ENCODE measurements around the gene MEN1. TPM values are rescaled to one million over a fixed set of nuclear protein-coding genes. Genes with fewer than 3 reads are reported as not detected.
"Not testable (repeated sequence)": the region's sequence is repeated elsewhere in the genome, so short reads cannot be mapped to it uniquely, and the experiment has no call there.

MEN1 gene
- total RNA-seq, 2 donors from 2014 or later = 33.8 to 36.3 TPM

DNA sequence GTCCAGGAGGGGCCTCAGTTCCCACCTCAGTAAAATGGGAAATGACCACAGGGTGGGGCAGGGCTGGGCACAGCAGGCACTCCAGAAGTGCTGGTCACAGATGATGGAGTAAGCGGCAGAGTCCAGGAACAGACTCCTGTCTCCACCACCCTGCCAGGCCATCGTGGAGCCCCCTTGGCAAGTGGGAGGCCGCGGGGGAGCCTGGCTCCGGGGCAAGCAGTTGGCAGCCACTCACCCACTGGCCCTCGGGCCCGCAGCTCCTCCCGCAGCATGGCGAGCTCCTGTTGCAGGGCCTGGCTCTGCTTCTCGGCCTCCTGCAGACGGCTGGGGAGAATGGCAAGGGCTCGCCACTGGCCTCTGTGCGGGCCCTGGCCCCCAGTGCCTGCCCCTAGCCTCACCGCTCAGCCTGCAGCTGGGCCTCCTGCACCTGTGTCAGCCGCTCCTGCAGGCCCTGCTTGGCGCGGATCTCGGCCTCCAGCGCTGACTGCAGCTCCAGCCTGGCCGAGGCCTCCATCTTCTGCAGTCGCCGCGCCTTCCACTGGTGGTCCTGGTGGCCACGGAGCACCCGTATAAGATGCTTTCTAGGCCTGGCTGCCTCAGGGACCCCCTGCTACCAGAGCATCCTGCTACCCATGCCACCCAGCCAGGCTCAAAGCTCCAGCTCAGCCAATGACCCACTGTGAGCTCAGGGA, 23.8 kb upstream of the MEN1 start:
- Mint-ChIP-seq H3K4me3 (no peak overlapping the region), H3K4me1 (ENCODE audit: low read depth) (no peaks in the 10 kb centered on the region), H3K9me3 (no peaks in the 10 kb centered on the region), H3K27me3 (ENCODE audit: low read depth) (no peaks in the 10 kb centered on the region), H3K27ac (no peak overlapping the region), H3K36me3 (ENCODE audit: insufficient read depth in 2 of 2) (no peaks in the 10 kb centered on the region)
- DNase-seq (no peak), ATAC-seq (replicated peaks in 1 of 2) (no peak)

DNA sequence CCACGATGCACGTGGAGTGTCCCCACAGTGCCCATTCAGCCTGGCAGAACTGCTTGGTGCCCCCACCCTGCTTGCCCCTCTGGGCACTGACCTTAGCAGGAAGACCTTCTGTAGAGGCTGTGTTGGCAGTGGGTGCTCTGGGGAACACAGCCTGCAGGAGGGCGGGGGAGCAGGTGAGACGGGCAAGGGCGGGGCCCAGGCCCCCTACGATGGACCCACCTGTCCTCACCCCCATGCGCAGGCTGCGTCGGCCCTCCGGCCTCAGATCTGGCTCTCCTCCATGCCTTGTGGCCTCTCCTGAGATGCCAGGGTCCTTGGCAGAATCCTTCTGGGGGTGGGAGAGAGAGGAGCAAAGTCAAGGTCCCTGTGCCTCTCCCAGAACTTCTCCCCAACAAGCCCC, 23.2 kb upstream of the MEN1 start:
- ATAC-seq (replicated peaks in 1 of 2) = no peak
- H3K27me3 Mint-ChIP-seq (ENCODE audit: low read depth) = no peaks in the 10 kb centered on the region

DNA sequence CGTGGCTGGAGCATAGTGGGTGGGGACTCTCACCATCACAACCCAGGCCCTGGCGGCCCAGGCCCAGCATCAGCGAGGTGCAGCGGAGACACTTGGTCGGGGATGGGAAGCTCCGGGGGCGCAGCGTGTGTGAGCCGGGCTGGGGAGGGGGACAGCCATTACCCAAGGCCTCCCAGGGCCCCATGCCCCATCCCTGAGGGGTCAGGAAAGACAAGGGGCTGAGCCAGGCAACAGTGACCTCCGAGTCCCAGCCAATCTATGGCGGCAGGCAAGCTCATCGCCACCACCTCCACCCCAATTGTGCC, 22.8 kb upstream of the MEN1 start:
- no peak overlapping the region for H3K4me3 Mint-ChIP-seq
- no peaks in the 10 kb centered on the region for H3K27me3 Mint-ChIP-seq (ENCODE audit: low read depth)
- H3K36me3 Mint-ChIP-seq (ENCODE audit: insufficient read depth in 2 of 2) = no peaks in the 10 kb centered on the region

More for the DNA sequence above, 23.2 kb upstream of the MEN1 start:
- Mint-ChIP-seq H3K9me3 (no peaks in the 10 kb centered on the region), H3K27ac (no peak overlapping the region), H3K36me3 (ENCODE audit: insufficient read depth in 2 of 2) (no peaks in the 10 kb centered on the region), H3K4me3 (no peak overlapping the region), H3K4me1 (ENCODE audit: low read depth) (no peaks in the 10 kb centered on the region)
- no peak for DNase-seq

DNA sequence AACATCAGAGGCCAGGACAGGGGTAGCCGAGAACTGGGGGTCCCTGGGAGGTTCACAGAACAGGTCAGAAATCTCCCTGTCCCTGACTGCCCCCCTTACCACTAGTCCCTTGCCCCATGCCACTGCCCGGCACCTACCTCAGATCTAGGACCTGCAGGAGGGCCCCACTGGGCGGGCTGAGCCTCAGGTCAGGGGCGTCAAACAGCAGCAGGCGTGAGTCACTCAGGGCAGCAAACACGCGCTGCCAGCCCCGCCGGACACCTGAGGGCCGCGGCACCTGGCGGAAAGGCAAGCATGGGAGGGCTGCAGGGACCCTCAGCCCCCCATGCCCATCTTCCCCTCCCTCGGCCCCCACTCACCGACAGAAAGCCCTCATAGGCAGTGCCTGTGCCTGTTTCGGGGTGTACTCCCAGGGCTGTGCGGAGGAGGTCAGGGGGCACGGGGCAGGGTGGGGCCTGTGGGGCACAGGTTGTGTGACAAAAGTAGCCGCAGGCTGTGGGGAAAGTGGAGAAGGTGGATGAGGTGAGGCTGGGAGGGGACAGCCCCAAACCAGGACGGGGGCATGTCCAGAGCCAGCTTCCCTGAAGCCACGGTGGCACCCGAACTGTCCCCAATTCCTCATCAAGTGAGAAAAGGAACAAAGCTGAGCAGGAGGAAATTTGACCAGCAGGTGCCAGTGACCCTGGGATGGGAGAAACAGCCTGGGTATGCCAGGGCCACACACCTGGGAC, 22.3 kb upstream of the MEN1 start:
- Mint-ChIP-seq H3K4me3 (no peak overlapping the region), H3K36me3 (ENCODE audit: insufficient read depth in 2 of 2) (no peaks in the 10 kb centered on the region), H3K27me3 (ENCODE audit: low read depth) (no peaks in the 10 kb centered on the region), H3K4me1 (ENCODE audit: low read depth) (no peaks in the 10 kb centered on the region), H3K27ac (no peak overlapping the region), H3K9me3 (no peaks in the 10 kb centered on the region)
- no peak for DNase-seq
- ATAC-seq (replicated peaks in 1 of 2) = no peak

More for the DNA sequence above, 22.8 kb upstream of the MEN1 start:
- Mint-ChIP-seq H3K27ac (no peak overlapping the region), H3K9me3 (no peaks in the 10 kb centered on the region), H3K4me1 (ENCODE audit: low read depth) (no peaks in the 10 kb centered on the region)
- ATAC-seq (replicated peaks in 1 of 2) (no peak), DNase-seq (no peak)

DNA sequence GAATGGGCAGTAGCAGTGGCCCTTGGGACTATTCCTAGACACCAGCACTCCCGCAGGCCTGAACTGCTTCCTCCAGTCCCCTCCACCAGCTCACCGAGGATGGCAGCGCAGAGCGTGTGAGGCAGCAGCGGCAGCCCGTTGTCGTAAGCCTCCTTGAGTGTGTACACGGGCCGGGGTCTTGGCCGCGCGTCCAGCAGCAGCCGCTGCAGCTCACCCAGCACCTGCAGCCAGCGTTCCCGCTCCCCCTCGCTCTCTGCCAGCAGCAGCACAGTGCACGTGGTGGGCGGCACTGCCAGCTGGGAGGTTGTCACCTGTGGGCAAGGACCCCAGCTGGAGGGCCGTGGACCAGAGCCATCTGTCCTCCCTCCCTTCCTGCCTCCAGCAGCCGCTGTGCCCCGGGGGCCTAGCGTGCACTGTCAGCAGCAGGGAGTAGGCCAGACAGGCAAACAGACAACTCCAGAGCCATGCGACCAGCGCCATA, 21.1 kb upstream of the MEN1 start:
- no peaks in the 10 kb centered on the region for H3K27me3 Mint-ChIP-seq (ENCODE audit: low read depth)

DNA sequence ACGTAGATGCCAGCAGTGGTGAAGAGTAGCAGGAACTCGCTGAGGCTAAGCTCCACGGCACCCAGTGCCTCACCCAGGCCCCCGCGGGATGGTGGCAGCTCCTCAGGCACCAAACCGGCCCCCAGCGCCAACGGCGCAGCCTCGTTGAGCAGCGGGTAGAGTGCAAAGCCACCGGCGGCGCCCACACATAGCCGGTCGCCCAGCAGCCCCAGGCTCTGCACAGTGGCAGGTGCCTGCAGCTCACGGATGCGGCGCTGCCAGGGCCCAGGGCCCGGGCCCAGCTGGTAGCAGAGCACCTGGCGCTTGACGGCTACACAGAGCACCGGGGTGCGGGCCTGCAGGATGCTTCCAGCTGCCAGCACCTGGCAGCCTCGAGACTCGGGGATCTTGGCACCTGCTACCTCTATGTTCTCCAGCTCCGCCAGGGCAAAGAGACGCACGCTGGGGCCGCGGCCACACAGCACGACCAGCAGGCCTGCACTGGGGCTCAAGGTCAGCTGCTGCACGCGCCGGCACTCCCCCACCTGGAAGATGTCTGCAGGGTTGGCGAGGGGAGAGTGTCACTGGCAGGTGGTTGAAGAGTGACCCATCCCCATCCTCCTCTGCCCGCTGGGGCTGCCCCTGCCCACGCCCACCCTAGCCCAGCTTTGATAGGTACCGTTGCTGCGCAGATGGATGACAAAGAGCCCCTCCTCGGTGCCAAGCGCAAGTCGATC, 19.3 kb upstream of the MEN1 start:
- DNase-seq (no peak), ATAC-seq (replicated peaks in 1 of 2) (no peak)
- no peak overlapping the region for H3K4me3 Mint-ChIP-seq
- H3K9me3 Mint-ChIP-seq = no peaks in the 10 kb centered on the region
- no peaks in the 10 kb centered on the region for H3K4me1 Mint-ChIP-seq (ENCODE audit: low read depth)
- no peaks in the 10 kb centered on the region for H3K36me3 Mint-ChIP-seq (ENCODE audit: insufficient read depth in 2 of 2)
- H3K27ac Mint-ChIP-seq = no peak overlapping the region
- H3K27me3 Mint-ChIP-seq (ENCODE audit: low read depth) = no peaks in the 10 kb centered on the region

More for the DNA sequence above, 21.1 kb upstream of the MEN1 start:
- no peaks in the 10 kb centered on the region for H3K4me1 Mint-ChIP-seq (ENCODE audit: low read depth)
- no peak overlapping the region for H3K27ac Mint-ChIP-seq
- H3K9me3 Mint-ChIP-seq = no peaks in the 10 kb centered on the region
- DNase-seq (no peak), ATAC-seq (replicated peaks in 1 of 2) (no peak)
- H3K4me3 Mint-ChIP-seq = no peak overlapping the region
- H3K36me3 Mint-ChIP-seq (ENCODE audit: insufficient read depth in 2 of 2) = no peaks in the 10 kb centered on the region

DNA sequence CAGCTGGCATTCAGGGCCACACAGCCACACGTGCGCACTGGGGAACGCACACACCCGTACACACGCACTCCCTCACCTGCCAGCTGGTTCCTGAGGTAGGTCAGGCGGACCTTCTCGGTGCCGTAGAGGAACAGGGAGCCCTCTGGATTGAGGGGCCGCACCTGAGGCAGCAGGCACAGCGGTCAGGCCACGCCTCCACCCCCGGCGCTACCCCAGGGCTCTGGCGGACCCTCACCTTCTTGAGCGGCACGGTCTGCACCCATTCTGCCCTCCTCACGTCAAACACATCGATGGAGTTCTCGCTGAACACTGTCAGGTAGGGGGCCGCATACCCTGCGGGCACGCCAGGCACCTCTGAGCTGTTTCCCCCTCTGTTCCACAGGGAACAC, 17.1 kb upstream of the MEN1 start:
- Mint-ChIP-seq H3K4me3 (no peak overlapping the region), H3K9me3 (no peaks in the 10 kb centered on the region), H3K4me1 (ENCODE audit: low read depth) (no peaks in the 10 kb centered on the region), H3K36me3 (ENCODE audit: insufficient read depth in 2 of 2) (no peaks in the 10 kb centered on the region), H3K27ac (no peak overlapping the region), H3K27me3 (ENCODE audit: low read depth) (no peaks in the 10 kb centered on the region)
- ATAC-seq (replicated peaks in 1 of 2) (no peak), DNase-seq (no peak)

DNA sequence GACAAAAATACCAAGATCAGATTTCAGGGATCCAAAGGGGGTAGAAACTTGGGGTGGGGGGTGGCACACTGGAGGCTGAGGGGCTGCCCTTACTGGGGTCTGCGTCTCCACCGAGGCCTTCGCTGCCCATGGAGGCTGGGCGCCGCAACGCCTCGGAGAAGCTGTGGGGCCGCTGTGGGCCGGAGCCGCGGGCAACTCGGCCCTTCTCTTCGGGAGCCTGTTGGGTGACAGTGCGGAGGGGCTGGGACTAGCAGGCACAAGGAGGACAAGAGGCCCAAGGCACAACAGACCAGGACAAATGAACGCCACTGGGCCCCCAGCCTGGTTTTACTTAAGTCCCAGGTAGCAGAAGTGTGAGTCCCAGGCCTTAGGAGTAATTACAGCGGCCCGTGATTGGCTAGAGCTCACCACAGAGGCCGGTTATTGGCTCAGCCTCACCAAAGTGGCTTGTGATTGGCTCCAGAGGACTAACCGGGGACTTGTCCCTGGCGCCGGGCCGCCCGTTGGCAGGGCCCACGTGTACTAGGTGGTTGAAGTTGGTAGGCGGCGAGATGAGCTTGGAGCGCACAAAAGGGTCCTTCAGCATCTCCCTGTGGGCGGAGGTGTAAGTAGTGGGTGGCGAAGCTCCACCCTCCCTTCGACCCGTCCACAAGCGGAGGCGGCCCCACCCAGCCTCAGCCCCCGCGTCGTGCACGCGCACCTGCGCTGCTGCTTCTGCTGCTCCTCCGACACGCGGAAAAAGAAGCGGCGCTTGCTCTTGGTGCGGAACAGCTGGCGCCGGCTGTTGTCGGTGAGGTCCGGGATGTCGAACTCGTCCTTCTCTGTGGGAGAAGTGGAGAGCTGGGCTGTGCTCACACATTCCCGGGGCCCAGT, 16.5 kb upstream of the MEN1 start:
- no peaks in the 10 kb centered on the region for H3K27me3 Mint-ChIP-seq (ENCODE audit: low read depth)
- H3K27ac Mint-ChIP-seq = no peak overlapping the region
- no peaks in the 10 kb centered on the region for H3K9me3 Mint-ChIP-seq
- H3K4me3 Mint-ChIP-seq = no peak overlapping the region
- DNase-seq (no peak), ATAC-seq (replicated peaks in 1 of 2) (no peak)
- H3K36me3 Mint-ChIP-seq (ENCODE audit: insufficient read depth in 2 of 2) = no peaks in the 10 kb centered on the region
- H3K4me1 Mint-ChIP-seq (ENCODE audit: low read depth) = no peaks in the 10 kb centered on the region

DNA sequence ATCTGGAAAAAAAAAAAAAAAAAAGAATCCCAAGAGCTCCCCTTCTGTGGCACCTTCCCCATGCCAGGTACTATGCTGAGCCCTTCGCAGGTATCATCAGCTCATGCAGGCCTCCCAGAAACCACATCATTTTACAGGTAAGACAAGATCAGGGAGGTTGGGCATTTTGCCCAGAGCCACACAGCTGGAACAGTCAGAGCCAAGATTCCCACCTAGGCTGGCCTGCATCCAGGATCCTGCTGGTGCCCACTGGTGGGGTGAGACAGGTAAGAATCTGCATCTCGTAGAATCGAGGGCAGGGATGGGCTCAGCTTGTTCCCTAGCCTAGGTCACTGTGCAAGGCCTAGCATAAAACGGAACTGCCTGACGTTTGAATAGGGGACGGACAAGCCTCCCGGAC, 15.7 kb upstream of the MEN1 start:
- Mint-ChIP-seq H3K9me3 (no peaks in the 10 kb centered on the region), H3K4me1 (ENCODE audit: low read depth) (no peaks in the 10 kb centered on the region), H3K27ac (no peak overlapping the region), H3K27me3 (ENCODE audit: low read depth) (no peaks in the 10 kb centered on the region), H3K36me3 (ENCODE audit: insufficient read depth in 2 of 2) (no peaks in the 10 kb centered on the region), H3K4me3 (no peak overlapping the region)
- DNase-seq = no peak
- no peak for ATAC-seq (replicated peaks in 1 of 2)

DNA sequence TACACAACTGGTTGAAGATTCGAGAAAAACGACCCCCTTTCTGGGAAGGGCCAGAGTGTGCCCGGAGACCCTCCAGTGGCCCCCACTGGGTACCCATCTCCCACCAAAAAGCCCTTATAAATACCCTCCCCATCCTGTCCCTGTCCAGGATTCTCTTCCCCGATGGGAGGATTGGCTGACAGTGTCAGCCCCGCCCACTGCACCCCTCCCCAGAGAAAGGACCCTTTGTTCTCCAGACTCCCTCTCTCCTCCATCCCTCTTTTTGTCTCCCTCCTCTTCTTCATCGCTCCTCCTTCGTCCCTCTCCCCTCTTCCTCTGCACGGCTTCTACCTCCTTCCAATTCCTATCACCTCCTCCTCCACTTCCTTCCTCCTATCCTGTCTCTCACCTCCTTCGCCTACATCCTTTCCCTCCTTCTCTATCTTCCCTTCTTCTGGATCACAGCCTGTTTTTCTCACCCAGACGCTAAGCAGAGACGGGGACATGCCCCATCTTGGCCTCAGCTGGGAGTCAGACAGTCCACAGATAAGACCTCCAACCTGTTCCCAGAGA, 13.3 kb upstream of the MEN1 start:
- Mint-ChIP-seq H3K4me1 (ENCODE audit: low read depth) (no peaks in the 10 kb centered on the region), H3K27me3 (ENCODE audit: low read depth) (no peaks in the 10 kb centered on the region), H3K4me3 (no peak overlapping the region), H3K9me3 (no peaks in the 10 kb centered on the region), H3K27ac (no peak overlapping the region), H3K36me3 (ENCODE audit: insufficient read depth in 2 of 2) (no peaks in the 10 kb centered on the region)
- DNase-seq (no peak), ATAC-seq (replicated peaks in 1 of 2) (no peak)

DNA sequence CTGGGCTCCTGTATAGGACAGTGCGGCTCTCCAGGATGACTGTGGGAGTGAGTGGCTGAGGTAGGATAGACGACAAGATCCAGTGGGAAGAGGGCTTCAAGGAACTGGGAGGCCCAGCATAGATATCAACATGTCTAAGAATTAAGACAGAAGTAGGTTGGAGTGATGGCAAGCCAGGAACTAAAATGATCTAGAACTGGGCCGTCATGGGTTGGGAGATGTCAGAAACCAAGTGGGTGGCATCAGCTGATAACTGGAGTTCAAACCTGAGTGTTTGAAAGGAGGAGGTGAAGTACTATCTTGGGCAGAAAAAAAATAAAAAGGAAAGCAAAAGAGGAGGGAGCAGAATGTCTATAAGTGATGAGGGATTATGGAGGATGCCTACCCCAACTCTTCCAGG, 7.1 kb upstream of the MEN1 start:
- Mint-ChIP-seq H3K36me3 (ENCODE audit: insufficient read depth in 2 of 2) (no peaks in the 10 kb centered on the region), H3K4me1 (ENCODE audit: low read depth) (no peaks in the 10 kb centered on the region), H3K9me3 (no peaks in the 10 kb centered on the region), H3K27ac (no peak overlapping the region), H3K4me3 (no peak overlapping the region), H3K27me3 (ENCODE audit: low read depth) (no peaks in the 10 kb centered on the region)
- DNase-seq (no peak), ATAC-seq (replicated peaks in 1 of 2) (no peak)

DNA sequence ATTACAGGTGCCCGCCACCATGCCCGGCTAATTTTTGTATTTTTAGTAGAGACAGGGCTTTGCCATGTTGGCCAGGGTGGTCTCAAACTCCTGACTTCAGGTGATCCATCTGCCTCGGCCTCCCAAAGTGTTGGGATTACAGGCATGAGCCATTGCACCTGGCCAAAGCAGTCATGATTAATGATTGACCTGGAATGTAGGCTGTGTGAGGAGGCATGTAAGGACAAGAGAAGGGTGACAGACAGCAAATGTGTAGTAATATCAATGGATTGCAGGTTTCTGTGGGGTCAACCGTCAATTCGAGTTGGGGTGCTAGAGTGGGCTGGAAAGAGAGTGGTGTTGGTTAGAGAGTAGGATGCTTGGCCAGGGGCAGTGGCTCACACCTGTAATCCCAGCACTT, 5.1 kb upstream of the MEN1 start:
- H3K27ac Mint-ChIP-seq; H3K4me1 Mint-ChIP-seq (ENCODE audit: low read depth); DNase-seq; H3K9me3 Mint-ChIP-seq; H3K27me3 Mint-ChIP-seq (ENCODE audit: low read depth); ATAC-seq (replicated peaks in 1 of 2); H3K36me3 Mint-ChIP-seq (ENCODE audit: insufficient read depth in 2 of 2); H3K4me3 Mint-ChIP-seq: not testable (repeated sequence)

All from activated T-cell treated with anti-CD3 and anti-CD28 coated beads, Interleukin-2, amount 50 U/mL, for 72 hours (primary cell).